ENCODE measurements around the gene ELMOD1. TPM values are rescaled to one million over a fixed set of nuclear protein-coding genes. Genes with fewer than 3 reads are reported as not detected.
"Not testable (repeated sequence)": the region's sequence is repeated elsewhere in the genome, so short reads cannot be mapped to it uniquely, and the experiment has no call there.

The ELMOD1 gene
- not detected for total RNA-seq

- DNase-seq: peak; percentile 16
- Mint-ChIP-seq H3K9me3 (no peaks in the 10 kb centered on the region), H3K4me3 (peak within 1 kb of the TSS; percentile 78)
These were observed at the start of gene ELMOD1 for GRCh38 chr11:107590460-107591377. TSS of gene ELMOD1 (plus strand) at chr11:107591147. CDS start at chr11:107618190, 27,043 bp downstream.

DNA sequence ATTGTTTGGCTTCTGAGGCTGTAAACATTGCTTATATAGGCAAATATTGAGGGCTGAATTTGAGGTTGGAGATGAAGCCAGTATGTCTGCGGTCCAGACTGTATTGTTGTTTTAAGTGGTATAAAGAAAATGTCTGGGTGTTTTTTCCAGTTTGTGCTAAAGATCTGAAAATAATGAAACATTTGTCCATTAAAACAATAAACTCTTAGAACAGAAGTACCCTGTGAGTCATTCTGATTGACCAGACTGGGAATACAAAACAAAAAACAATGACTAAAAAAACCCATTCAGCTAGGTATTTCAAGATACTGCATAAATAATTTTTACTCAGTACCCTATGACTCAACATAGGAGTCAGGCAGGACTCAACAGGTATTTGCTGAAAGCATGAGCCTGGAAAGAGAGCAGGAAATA is 45.8 kb upstream of the ELMOD1 start:
- no peak overlapping the region for H3K4me3 Mint-ChIP-seq
- H3K36me3 Mint-ChIP-seq (ENCODE audit: insufficient read depth): peaks cover 47% of the 10 kb centered on the region
- H3K4me1 Mint-ChIP-seq (ENCODE audit: low read depth): peaks cover 2% of the 10 kb centered on the region
- DNase-seq: no peak
- no peaks in the 10 kb centered on the region for H3K27me3 Mint-ChIP-seq (ENCODE audit: low read depth)
- no peaks in the 10 kb centered on the region for H3K9me3 Mint-ChIP-seq
- peak in 1 of 2 donors; percentile 23 for ATAC-seq

More at GRCh38 chr11:107590460-107591377, at the start of gene ELMOD1:
- peak; percentile 42 to 61 for ATAC-seq
- Mint-ChIP-seq H3K4me1 (ENCODE audit: low read depth) (peaks cover 30% of the 10 kb centered on the region), H3K36me3 (ENCODE audit: insufficient read depth) (no peaks in the 10 kb centered on the region), H3K27me3 (ENCODE audit: low read depth) (peaks cover 82% of the 10 kb centered on the region)

DNA sequence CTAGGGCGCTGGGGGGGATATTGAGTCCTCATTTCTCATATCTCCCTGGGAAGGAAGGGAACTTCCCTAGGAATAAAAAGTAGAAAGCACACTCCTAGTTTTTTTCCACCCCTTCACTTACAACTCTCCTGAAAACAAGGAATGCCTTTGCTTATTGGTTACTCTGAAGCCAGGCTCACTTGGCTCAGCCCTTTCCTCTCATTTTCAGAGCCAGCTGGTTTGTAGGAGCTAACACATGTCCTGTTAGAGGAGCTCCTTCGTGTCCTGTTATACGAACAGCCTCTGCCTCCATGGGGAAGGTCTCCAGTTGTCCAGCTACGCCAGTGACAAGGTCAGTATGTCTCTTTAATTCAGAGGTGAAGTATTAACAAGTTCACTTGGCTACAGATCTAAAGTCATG is 43.0 kb upstream of the ELMOD1 start:
- Mint-ChIP-seq H3K27me3 (ENCODE audit: low read depth) (no peaks in the 10 kb centered on the region), H3K9me3 (no peaks in the 10 kb centered on the region), H3K4me1 (ENCODE audit: low read depth) (peaks cover 2% of the 10 kb centered on the region), H3K36me3 (ENCODE audit: insufficient read depth) (peaks cover 37% of the 10 kb centered on the region), H3K4me3 (no peak overlapping the region)
- ATAC-seq (no peak), DNase-seq (no peak)

DNA sequence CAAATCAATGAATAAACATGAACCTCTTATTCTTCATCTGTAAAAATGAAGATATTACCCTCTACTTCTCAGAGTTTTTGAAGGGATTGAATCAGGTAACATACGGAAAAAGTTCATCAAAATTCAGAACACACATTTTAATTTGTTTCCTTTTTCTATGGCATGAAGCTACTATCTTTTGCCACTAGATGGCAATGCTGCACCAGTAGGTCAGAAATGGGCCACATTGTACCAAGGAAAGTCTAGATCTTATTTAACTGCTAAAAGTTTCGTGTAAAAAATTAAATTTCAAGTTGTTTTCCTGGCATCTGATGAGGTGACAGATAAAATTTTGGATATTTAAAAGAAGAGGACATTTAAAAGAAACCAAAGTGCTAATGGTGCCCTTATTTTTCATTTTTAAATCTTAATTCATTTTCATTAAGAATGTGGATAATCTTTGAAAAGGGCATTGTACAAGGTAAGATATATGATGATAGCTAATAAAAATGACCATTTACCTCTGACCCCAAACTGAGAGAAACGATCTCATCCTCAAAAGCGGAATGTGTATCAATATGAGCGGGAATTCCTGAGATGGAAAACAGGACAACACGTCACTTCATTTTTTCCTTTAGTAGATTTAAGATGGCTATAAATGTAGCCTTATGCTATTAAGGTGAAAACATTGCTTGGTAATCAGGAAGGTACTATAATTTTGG is 41.5 kb upstream of the ELMOD1 start:
- peaks cover 41% of the 10 kb centered on the region for H3K36me3 Mint-ChIP-seq (ENCODE audit: insufficient read depth)

GRCh38 chr11:107549954-107550285 is 41.0 kb upstream of the ELMOD1 start:
- H3K4me1 Mint-ChIP-seq (ENCODE audit: low read depth): peaks cover 2% of the 10 kb centered on the region
- no peaks in the 10 kb centered on the region for H3K9me3 Mint-ChIP-seq
- H3K36me3 Mint-ChIP-seq (ENCODE audit: insufficient read depth): peaks cover 35% of the 10 kb centered on the region
- H3K4me3 Mint-ChIP-seq: no peak overlapping the region
- ATAC-seq: no peak
- no peaks in the 10 kb centered on the region for H3K27me3 Mint-ChIP-seq (ENCODE audit: low read depth)
- DNase-seq: no peak

More for the DNA sequence above, 41.5 kb upstream of the ELMOD1 start:
- Mint-ChIP-seq H3K27me3 (ENCODE audit: low read depth) (no peaks in the 10 kb centered on the region), H3K4me3 (no peak overlapping the region), H3K4me1 (ENCODE audit: low read depth) (peaks cover 2% of the 10 kb centered on the region), H3K9me3 (no peaks in the 10 kb centered on the region)
- no peak for ATAC-seq
- DNase-seq: no peak

GRCh38 chr11:107550304-107550703 is 40.6 kb upstream of the ELMOD1 start:
- Mint-ChIP-seq H3K4me3 (no peak overlapping the region), H3K4me1 (ENCODE audit: low read depth) (peaks cover 2% of the 10 kb centered on the region), H3K27me3 (ENCODE audit: low read depth) (no peaks in the 10 kb centered on the region), H3K36me3 (ENCODE audit: insufficient read depth) (peaks cover 36% of the 10 kb centered on the region), H3K9me3 (no peaks in the 10 kb centered on the region)
- ATAC-seq (no peak), DNase-seq (no peak)

GRCh38 chr11:107561688-107562087 is 29.3 kb upstream of the ELMOD1 start:
- H3K36me3 Mint-ChIP-seq (ENCODE audit: insufficient read depth): peaks cover 14% of the 10 kb centered on the region
- no peaks in the 10 kb centered on the region for H3K27me3 Mint-ChIP-seq (ENCODE audit: low read depth)
- DNase-seq (no peak), ATAC-seq (no peak)
- no peaks in the 10 kb centered on the region for H3K9me3 Mint-ChIP-seq
- H3K4me1 Mint-ChIP-seq (ENCODE audit: low read depth): peaks cover 51% of the 10 kb centered on the region
- no peak overlapping the region for H3K4me3 Mint-ChIP-seq

DNA sequence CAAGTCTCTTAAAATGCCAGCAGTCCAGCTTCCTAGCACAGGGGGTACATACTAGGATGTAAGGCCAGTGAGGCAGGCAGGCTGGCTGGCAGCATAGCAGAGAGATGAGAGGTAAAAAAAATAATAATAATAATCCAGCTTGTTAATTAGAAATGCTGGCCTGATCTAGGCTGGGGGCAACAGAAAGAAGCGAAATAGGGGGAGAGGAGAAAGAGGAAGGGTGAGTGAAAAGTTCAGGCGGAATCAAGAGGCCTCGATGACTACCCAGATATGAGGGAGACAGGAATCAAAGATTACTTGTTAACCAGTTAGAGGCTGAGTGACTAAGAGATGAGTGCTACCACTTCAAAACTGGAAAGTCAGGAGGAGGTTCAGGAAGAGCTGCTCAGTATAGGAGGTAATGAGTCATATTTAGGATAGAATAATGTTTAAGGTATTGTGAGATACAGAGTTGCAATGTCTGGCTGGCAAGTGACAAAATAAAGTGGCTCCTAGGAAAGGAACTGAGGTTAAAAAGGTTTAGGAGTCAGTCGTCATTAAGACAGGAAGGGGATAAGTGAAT is 28.2 kb upstream of the ELMOD1 start:
- Mint-ChIP-seq H3K36me3 (ENCODE audit: insufficient read depth) (peaks cover 12% of the 10 kb centered on the region), H3K9me3 (no peaks in the 10 kb centered on the region), H3K27me3 (ENCODE audit: low read depth) (no peaks in the 10 kb centered on the region), H3K4me3 (peak overlapping the region; percentile 1), H3K4me1 (ENCODE audit: low read depth) (peaks cover 58% of the 10 kb centered on the region)
- DNase-seq (no peak), ATAC-seq (peak; percentile 12 to 48)

- peak overlapping the region; percentile 51 for H3K4me3 Mint-ChIP-seq
- H3K9me3 Mint-ChIP-seq: no peaks in the 10 kb centered on the region
- peaks cover 58% of the 10 kb centered on the region for H3K4me1 Mint-ChIP-seq (ENCODE audit: low read depth)
- no peaks in the 10 kb centered on the region for H3K27me3 Mint-ChIP-seq (ENCODE audit: low read depth)
- ATAC-seq: no peak
- H3K36me3 Mint-ChIP-seq (ENCODE audit: insufficient read depth): peaks cover 11% of the 10 kb centered on the region
- peak; percentile 15 for DNase-seq
These were observed 27.2 kb upstream of the ELMOD1 start for GRCh38 chr11:107563702-107564101.

DNA sequence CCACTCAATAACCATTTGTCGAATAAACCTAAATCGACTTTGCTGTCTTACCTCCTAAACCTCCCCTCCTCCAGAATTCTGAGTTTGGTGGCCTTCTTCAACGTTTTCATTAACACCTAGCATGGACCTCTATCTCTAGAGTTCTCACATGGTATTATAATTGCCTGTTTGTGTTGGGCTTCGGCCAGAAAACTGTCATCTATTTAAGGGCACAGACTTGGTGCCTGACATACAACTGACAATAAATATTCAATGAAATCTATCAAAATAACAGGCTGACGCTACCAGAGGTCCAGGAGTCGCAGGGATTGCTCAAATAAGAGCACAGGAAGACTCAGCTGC is 26.1 kb upstream of the ELMOD1 start:
- no peak for DNase-seq
- Mint-ChIP-seq H3K27me3 (ENCODE audit: low read depth) (no peaks in the 10 kb centered on the region), H3K36me3 (ENCODE audit: insufficient read depth) (peaks cover 4% of the 10 kb centered on the region), H3K4me3 (peak overlapping the region; percentile 92), H3K9me3 (no peaks in the 10 kb centered on the region), H3K4me1 (ENCODE audit: low read depth) (peaks cover 58% of the 10 kb centered on the region)
- ATAC-seq: no peak

DNA sequence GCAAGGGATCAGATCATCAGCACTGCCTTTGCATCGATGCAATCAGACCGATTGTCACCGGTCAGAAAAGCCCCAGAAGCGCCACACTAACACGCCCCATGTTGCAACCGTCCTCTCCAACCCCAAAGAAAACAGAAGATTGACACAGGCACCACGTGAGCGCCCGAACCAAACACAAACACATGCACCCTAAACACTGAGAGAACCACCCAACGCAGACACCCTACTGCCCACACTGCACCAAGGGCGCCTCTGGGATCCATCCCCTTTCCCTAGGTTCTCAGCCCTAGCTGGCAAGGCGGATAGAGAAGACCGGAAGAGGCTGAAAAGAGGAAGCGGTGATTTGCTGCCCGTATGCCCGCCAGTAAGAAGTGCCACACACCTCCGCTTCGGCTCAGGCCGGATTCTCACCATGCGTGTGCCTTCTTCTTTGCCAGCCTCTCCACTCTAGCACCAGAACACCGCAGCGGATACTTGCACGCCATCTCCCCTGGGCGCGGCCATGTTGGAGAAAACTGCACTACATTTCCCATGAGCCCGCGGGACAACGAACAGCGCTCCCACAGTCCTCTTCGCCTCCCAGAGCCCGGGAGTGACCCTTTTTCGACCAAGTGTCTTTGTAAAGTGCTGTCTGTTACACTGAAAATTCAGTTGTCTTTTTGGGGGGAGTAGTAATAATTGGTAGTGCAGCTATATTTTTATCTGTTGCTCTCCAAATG is 25.6 kb upstream of the ELMOD1 start, which contains the start of gene ALKBH8:
TSS of gene ALKBH8 (minus strand) at position 517 of the 719 bp plus-strand sequence. CDS start 4,842 bp downstream, outside the sequence.
- peak; percentile 63 for DNase-seq
- Mint-ChIP-seq H3K27me3 (ENCODE audit: low read depth) (no peaks in the 10 kb centered on the region), H3K9me3 (no peaks in the 10 kb centered on the region), H3K4me3 (peak within 1 kb of the TSS; percentile 92), H3K36me3 (ENCODE audit: insufficient read depth) (peaks cover 1% of the 10 kb centered on the region), H3K4me1 (ENCODE audit: low read depth) (peaks cover 58% of the 10 kb centered on the region)
- peak; percentile 96 for ATAC-seq

- H3K27me3 Mint-ChIP-seq (ENCODE audit: low read depth): not testable (repeated sequence)
- peak in 1 of 2 donors; percentile 21 for ATAC-seq
These were observed 24.9 kb upstream of the ELMOD1 start for GRCh38 chr11:107565955-107566501.

GRCh38 chr11:107566569-107566968 is 24.4 kb upstream of the ELMOD1 start:
- ATAC-seq: no peak
- peak overlapping the region; percentile 92 for H3K4me3 Mint-ChIP-seq
- H3K4me1 Mint-ChIP-seq (ENCODE audit: low read depth): peaks cover 51% of the 10 kb centered on the region
- peaks cover 1% of the 10 kb centered on the region for H3K36me3 Mint-ChIP-seq (ENCODE audit: insufficient read depth)
- H3K27me3 Mint-ChIP-seq (ENCODE audit: low read depth): no peaks in the 10 kb centered on the region
- no peaks in the 10 kb centered on the region for H3K9me3 Mint-ChIP-seq
- DNase-seq: no peak

More at GRCh38 chr11:107565955-107566501, 24.9 kb upstream of the ELMOD1 start:
- not testable (repeated sequence) for H3K36me3 Mint-ChIP-seq (ENCODE audit: insufficient read depth); H3K9me3 Mint-ChIP-seq; DNase-seq
- Mint-ChIP-seq H3K4me3 (peak overlapping the region; percentile 92), H3K4me1 (ENCODE audit: low read depth) (peaks cover 57% of the 10 kb centered on the region)

All from activated T-cell treated with anti-CD3 and anti-CD28 coated beads, Interleukin-2, amount 50 U/mL, for 4 hours (primary cell).